HG03575 (cell line): ENCODE results near the gene WBP11.
A peak's percentile ranks its signal among the peaks of the same experiment; 100 is the strongest.

Experiments used
- ATAC-seq: cut with Tn5 transposase; IDR thresholded peaks from one replicate; pipeline ENCODE4 v1.9.1; 2021; ENCODE audit not compliant: unreplicated experiment, insufficient number of reproducible peaks, low FRiP score; ENCODE audit errors: extremely low read depth

WBP11 gene

DNA sequence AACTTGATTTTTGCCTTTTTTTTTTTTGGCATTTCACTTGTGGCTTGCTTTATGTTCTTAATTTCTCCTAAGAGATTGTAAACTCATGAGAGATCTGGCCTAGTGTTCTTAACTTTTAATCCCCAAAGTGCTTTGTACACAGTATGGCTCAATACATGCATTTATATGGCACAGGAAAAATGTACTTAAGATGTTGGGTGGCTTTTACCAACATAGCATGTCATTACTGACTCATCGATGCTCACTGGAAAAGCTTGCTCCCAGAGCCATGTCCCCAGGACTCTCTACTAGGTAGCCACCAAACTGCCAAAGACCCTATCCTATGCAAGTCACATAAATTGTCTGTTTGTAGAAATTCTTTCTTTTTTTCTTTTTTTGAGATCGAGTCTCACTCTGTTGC lies 23.8 kb upstream of the WBP11 start:
- ATAC-seq, result no peak

DNA sequence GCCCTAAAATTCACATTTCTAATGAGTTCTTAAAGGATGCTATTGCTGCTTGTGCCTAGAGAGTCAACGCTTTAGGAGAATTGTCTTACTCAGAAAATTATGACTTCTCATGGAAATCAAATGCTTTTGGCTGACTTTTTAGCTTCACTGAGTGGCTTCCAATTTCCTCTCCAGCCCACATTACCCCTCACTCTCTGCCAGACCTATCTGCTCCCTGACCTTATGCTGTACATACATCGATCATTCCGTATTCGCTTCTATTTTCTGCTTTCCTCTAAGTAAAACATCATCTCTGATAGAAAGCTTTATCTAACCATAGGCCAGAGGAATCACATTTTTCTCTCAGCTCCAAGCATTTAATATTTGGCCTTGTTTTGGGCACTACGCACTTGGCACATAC lies 23.2 kb upstream of the WBP11 start:
- no peak for ATAC-seq

DNA sequence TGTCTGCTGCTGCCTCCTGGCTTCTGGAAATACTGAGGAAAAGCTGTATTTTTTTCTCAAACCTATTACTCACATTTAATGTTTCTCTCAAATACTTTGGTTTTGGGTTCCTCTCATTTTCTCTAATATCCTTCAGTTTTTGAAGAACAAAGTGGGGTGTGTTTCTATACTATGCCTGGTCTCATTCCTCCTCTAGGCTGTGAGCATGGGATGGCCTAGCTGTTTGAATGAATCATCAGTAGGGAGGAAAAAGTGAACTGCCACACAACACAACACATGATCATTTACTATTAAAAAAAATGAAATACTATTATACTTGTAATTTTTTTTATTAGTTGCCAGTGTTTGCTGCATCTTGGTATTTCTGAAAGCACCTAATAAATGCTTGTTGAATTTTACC lies 22.0 kb upstream of the WBP11 start:
- ATAC-seq, result no peak

DNA sequence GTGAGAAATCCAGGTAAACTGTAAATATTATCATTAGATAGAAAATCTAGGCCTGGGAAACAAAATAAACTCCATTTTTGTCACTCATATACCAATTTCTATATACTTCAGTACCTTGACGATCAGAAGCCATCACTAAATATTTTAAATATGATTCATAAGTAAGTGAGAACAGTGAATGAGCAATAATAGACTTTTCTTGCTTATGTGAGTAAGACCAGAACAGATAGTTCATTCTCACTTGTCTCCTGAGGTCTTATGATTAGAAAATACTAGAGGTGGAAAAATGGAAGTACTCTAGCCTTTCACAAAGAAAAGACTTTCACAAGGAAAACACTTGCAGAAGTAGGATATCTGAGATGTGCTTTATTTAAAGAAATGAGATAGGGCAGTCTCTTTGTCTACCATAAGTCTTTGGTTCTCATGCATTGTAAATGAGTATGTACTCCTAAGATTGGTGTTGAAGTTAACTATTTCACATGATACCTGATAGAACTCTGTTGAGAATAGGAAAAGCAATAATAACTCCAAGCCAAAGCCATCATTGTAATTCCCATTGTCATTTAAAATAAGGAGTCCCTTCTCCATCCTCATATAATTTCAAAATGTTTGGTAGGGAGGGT lies 20.8 kb upstream of the WBP11 start:
- ATAC-seq, result no peak

DNA sequence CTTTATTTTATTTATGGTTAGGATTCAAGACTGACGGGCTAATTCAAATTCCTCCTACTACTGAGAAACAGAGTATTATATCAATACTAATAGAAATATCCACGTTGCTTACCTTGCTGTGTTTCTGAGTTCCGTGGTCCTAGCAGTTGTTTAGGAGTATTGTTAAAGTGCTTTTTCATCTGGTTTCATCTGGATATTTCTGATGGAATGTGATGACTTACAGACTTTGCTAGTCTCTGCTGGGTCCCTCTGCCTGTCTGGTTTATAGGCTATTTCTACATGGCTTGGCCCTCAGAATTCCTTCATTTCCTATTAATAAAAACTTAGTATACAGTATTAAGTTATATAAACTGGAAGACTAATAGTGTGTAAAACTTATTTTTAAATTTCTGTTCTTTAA lies 10.7 kb upstream of the WBP11 start, which contains the start of gene SMCO3:
TSS of gene SMCO3 (minus strand) at position 169 of the 400 bp plus-strand sequence. CDS start 7,502 bp downstream, outside the sequence.
- ATAC-seq, result no peak

DNA sequence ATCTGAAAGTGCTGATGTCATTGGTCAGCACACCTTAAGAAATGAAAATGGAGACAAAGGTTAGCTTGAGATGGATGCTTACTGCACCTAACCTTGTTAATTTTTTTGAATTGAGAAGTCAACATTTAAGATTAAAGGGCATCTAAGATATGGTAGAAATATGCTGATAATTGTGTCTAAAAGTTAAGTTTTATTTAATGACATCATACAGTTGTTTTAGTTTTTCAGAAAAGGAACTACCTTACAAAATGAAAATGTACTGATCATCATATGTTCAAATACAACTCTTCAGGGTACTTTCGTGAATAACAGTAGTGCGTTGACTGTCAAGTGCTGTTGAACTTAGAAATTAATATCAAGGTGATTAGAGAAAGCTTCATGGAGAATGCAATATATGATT lies 8.2 kb upstream of the WBP11 start:
- no peak for ATAC-seq

DNA sequence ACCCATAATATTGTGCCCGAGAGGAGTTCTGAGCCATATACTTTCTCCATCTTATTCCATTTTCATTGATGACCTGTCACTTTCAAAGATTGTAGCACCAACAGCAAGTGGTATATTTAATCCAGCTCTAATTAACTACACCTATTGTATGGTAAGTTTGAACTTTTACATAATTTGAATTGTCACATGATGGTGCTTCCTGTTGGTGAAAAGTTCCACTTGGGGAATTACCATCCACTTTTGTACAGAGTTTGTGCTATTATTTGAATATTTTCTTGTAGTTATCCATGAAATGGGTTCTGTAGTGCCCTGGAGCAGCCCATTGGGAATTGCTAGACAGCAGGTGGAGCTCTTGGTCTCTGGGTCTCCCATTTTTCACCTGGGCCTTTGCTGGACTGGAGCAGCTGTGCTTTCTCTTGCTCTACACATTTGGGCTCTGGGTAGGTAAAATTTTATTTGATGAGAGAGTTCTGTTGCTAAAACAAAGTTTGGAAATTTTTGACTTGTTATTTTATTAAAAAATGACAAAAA lies 7.7 kb upstream of the WBP11 start:
- no peak for ATAC-seq

DNA sequence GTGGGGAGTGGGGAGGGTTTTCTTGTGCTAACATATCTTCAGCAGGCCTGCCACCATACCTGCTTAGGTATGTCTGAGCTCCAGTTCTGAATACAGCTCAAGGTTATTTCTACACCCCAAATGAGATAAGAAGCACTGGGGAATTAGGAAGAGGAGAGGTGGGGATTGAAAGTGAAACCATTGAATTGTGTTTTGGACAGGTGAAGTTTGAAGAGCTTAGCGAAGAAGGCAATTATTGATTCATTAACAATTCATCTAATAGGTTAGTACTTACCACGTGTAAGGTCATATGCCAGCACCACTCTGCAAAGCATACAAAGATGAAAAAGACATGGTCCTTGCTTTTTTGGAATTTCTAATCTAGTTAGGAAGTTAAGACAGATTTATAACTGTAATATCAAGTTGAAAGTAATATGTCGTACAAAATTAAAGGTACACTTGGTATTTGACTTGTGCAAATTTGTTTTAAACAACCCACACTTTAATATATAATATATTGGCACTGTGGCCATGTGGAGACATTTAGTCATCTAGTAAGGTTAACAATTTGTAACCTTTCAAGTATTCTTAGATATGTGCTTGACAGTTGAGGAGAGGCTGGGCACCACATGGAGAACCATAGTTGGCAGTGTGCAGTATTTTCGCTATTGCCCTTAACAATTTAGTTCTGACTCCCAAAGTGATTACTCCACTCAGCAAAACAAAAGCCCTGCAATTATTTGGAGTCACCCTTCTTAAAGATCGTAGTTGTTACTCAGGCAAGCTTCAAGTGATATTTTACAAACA lies 7.1 kb upstream of the WBP11 start:
- ATAC-seq, result no peak

DNA sequence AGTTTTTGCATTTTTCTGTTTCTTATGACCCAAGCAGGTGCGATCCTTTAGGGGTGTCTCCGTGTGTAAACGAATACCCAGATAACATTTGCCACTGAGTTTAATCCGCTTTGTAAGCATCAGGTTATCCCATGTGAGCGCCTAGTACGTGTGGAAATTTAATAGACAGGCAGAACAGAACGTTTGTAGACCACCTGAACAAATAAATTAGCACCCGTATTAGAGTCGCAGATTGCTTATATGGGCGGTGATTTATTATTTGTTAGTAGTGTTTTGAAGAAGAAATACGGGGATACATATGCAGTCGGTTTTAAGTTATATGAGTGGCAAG lies 517 bp upstream of the WBP11 start:
- peak; percentile 9 for ATAC-seq

DNA sequence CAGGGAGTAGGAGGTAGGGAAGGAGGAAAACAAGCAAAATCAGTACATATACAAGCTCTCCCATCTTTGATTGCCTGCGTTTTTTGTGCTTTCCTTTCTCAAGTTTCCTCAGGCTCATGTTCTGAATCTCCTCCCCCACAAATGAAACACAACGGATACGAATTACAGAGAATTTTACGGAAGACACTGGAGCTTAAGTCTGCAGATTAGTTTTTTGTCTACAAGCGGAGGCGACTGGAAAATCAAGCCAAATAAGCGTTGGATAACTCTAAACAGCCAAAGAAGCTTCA lies 612 bp downstream of the WBP11 start:
- ATAC-seq, result no peak

DNA sequence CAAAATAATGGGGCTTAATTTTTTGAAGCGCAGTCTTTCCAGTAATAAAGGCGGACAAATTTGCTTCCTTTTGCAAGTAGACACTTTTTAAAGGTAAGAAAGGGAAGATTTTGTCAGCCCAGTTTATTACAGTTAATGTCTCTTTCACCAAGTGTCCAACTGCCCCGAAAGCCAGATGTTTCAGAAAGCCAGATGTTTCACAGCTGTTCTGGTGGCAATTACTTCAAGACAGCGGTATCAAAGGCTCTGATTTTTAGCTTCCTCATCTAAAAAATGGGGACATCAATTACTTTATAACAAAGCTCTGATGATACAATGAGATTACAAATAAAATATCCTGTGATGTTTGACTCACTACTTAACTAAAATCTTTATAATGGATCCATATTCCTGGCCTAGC lies 1.0 kb downstream of the WBP11 start:
- no peak for ATAC-seq

DNA sequence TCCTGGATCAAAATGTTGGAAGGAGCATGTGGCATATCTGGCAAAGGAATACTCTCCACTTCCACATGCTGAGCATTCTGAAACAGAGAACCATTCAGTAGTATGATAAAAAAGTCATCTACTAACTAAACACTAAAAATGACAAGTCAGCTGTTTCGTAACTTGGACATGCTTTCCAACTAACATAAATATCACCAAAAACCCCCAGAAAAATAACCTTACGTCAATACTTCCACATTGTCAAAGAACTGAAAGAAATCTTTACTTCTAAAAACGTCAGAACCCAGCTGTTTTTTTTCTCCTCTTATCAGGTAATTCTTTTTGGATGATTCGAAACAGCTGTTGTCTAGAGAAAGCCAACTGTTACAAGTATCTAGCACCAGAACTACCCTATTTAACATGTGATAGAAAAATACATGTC lies 8.2 kb downstream of the WBP11 start:
- ATAC-seq, result no peak

DNA sequence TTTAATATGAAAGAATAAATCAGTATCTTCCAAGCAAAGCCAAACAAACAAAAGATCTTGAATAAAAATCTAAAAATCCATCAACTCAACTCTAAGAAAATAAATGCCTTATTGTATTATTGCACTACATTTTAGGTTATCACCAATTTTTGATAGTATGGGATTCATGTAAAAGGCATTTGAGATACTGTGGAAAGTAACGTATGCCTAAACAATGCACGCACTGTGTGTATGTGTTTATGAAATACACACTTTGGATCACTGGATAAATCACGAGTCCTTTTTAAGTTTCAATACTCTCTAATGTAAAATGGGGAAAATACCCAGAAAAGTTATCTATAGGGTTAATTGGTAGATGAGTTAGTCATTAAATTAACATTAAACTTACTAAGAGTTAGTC lies 17.7 kb downstream of the WBP11 start:
- no peak for ATAC-seq

DNA sequence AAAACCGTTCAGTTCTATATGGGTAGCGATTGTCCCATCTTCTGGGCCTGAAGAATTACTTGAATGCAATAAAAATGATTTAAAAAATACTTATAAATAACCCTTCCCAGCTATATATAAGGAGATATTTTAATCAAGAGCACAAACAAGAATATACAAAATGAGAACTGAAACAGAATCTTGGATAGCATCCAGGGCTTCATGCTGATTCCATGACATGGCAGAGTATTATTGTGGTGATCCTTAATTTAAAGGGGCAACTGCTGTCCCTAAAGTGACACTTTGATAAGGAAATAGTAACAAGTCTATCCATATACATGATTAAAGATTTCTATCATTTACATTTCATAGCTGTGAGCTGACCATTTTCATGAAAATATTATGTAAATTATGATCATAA lies 18.8 kb downstream of the WBP11 start:
- no peak for ATAC-seq

DNA sequence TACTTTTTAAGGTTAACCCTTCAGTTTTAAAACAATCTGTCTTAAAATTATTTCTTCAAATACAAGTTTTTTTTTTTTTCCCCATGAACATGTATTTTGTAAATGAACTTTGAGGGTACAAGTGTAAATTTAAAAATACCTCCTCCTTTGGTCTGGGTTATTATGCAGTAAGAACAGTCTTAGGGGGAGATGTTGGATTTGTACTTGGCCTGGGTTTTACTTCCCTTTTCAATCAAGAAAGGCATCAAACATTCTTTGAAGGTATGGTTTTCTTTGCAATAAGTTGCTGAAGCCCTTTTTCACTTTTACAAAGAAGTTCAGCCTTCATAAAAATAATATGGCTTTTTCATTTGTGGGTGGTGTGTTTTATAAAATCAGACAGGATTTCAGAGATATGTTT lies 20.5 kb downstream of the WBP11 start:
- no peak for ATAC-seq

DNA sequence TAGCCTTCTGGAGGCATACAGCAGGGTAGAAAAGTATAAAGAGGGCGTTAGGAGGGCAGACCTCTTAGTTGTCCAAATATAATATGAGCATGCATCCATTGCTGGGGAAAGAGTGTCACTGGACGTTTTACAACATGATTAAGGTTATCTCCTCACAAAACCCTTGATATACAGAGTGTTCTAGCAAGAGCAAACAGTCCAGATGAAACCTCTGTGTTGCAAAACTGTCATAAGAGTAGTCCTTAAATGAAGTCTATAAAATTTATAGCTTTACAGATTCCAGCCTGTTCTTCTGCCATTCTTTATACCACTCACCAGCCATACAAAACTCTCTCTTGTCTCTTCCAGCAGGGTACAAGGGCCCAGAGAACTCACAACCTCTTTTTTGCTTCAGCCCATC lies 21.7 kb downstream of the WBP11 start:
- no peak for ATAC-seq

DNA sequence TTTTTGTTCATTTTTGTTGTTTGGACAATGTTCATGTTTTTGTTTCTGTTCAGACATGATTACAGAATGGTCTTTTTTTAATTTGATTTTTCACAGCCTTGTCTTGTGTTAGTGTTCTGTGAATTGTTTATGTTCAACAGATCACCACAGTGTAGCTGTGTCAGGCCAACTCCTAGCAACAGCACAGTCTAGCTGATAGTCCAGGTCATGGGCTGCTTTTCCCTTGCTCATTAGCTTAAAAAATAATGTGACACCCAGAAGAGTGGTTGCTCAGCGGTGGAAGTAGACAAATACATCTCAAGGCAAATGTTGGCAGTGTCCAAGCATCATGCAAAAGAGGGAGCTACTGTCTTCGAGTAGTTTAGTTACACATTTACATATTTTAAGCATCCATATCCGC lies 22.4 kb downstream of the WBP11 start:
- ATAC-seq, result no peak

DNA sequence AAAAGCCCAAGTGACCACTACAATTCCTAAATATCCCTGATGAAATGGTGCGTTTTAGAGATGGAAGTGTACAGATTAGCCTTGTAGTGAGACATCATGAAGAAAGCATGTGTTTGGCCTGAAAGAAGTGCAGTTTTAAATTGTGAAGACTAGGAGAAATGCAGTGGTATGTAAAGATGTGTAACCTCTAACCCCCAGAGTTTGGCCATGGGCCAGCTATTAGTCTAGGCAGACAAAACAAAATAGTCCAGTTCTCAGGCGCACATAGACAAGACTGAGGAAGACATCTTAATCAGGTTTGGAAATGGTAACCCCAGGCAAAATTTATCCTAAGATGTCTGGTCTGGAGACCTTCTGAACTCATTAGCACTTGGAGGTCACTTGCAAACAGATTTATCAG lies 23.4 kb downstream of the WBP11 start:
- no peak for ATAC-seq

DNA sequence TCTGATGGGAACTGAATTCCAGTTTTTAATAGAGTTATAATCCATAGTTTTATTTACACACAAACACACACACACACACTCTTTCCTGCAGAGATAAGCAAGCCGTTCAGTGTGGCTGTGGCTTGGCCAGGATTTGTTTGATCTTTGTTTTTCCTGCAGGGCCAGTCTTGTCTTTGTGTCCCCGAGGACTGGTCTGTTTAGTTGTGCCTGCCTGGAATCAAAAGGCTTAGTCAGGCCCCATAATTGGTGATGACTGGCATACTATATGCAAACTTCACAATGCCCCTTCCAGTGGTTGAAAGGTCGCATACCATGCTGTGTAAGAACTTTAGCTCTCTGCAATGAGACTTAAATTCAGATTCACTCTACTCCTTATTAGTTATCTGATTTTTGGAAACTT lies 26.0 kb downstream of the WBP11 start:
- ATAC-seq, result no peak

DNA sequence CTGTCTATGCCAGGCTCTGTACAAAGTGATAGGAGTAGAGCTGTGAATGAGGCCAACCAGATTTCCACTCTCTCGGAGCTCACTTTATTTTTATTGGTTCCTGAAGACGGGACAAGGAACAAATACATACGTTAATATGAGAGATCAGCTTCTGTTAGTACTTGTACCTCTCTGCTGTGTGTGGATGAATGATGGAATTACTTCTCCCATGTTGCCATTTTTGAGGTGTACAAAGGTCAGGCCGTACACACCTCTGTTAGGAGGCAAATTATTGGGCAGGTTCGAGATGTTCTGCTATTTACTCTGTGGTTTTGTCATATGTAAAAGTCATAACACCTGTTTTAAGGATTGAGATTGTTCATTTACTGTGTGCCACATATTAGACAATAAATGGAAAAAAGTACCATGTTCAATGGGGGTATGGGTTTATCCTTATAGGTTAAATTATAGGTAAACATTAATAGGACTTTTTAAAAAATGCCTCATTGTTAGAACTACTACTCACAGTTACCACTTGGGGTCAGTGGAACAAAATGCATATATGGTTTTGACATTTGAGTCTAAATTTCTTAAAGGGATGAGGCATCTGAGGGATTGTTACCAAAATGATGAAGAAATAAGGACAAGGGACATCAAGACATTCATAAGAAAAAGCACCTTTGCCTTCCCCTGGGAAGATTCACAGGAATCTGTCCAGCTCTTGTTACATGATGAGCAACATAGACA lies 26.9 kb downstream of the WBP11 start:
- no peak for ATAC-seq
